Measurements from ENCODE around the gene GAS2L2. TPM values are rescaled to one million over a fixed set of nuclear protein-coding genes. Genes with fewer than 3 reads are reported as not detected.

Gene GAS2L2
- total and polyA plus RNA-seq, 2 experiments from 2014 or later: 0.06 TPM; not detected in 1

GRCh38 chr17:35796942-35797341, 43.9 kb upstream of the GAS2L2 start (continued):
- TF ChIP-seq EZH2 (IDR thresholded peaks at IDR 0.05; ENCODE audit: low read depth, unreplicated experiment) (no peak), ZNF114 (CRISPR knock-in tag; IDR thresholded peaks at IDR 0.05) (no peak), CTCF (conservative IDR thresholded peaks at IDR 0.05; ENCODE audit: low read depth in 2 of 2) (no peak), REST (IDR thresholded peaks at IDR 0.05; ENCODE audit: unreplicated experiment) (no peak), EZH2phosphoT487 (IDR thresholded peaks at IDR 0.05; ENCODE audit: unreplicated experiment) (no peak)

GRCh38 chr17:35795871-35796265, 42.8 kb upstream of the GAS2L2 start:
- Histone ChIP-seq H2AFZ (peak overlapping the region; percentile 97), H3K79me2 (replicated peaks; ENCODE audit: insufficient read depth) (no peaks in the 10 kb centered on the region), H3K27me3 (ENCODE audit: insufficient read depth) (peaks cover 77% of the 10 kb centered on the region), H3F3A (replicated peaks; ENCODE audit: low read depth) (peaks cover 11% of the 10 kb centered on the region), H3K4me1 (ENCODE audit: insufficient read depth) (0 out of 2 replicates have a peak, but pooled peaks cover 5% of the 10 kb centered on the region), H3K9me2 (ENCODE audit: insufficient read depth) (no peaks in the 10 kb centered on the region), H4K20me1 (replicated peaks; ENCODE audit: insufficient read depth) (no peaks in the 10 kb centered on the region), H3K4me2 (peak overlapping the region; percentile 91), H3K4me3 (peak overlapping the region; percentile 70), H3K36me3 (ENCODE audit: insufficient read depth) (no peaks in the 10 kb centered on the region), H3K27ac (ENCODE audit: low read depth) (no peak overlapping the region)
- no peaks in the 10 kb centered on the region; the same call in 2 of the 3 replicates for H3K36me3 Mint-ChIP-seq (ENCODE audit: low read depth)
- H3K27me3 Mint-ChIP-seq (ENCODE audit: insufficient read depth, low read depth, poor library complexity): peaks cover 49% of the 10 kb centered on the region
- no peak for ATAC-seq
- H3K27ac Mint-ChIP-seq: no peak overlapping the region
- peak overlapping the region; percentile 67 for H3K4me3 Mint-ChIP-seq
- DNase-seq (ENCODE audit: low spot score): no peak
- H3K4me1 Mint-ChIP-seq: peaks cover 10% of the 10 kb centered on the region; the same call in 2 of the 3 replicates
- no peaks in the 10 kb centered on the region for H3K9me3 Mint-ChIP-seq
- TF ChIP-seq EZH2 (IDR thresholded peaks at IDR 0.05; ENCODE audit: low read depth, unreplicated experiment) (no peak), POLR2AphosphoS5 (IDR thresholded peaks at IDR 0.05; ENCODE audit: low read depth) (no peak), ZNF114 (CRISPR knock-in tag; IDR thresholded peaks at IDR 0.05) (no peak), ZNF331 (CRISPR knock-in tag; IDR thresholded peaks at IDR 0.05; ENCODE audit: low read depth) (no peak), REST (IDR thresholded peaks at IDR 0.05; ENCODE audit: unreplicated experiment) (no peak), CTCF (conservative IDR thresholded peaks at IDR 0.05; ENCODE audit: low read depth in 2 of 2) (no peak), NANOG (IDR thresholded peaks at IDR 0.05; ENCODE audit: borderline replicate concordance) (no peak), EZH2phosphoT487 (IDR thresholded peaks at IDR 0.05; ENCODE audit: unreplicated experiment) (no peak), ETS1 (IDR thresholded peaks at IDR 0.05) (no peak), STAT1 (IDR thresholded peaks at IDR 0.05; ENCODE audit: unreplicated experiment) (no peak), JUNB (IDR thresholded peaks at IDR 0.05; ENCODE audit: unreplicated experiment) (no peak)

All from GM23338 (cell line).